IMR-90 (cell line): ENCODE data around the gene ERP29. TPM values are rescaled to one million over a fixed set of nuclear protein-coding genes. Genes with fewer than 3 reads are reported as not detected.

Experiments
- ATAC-seq: fragments of 200-7000 bp; cut with Tn5 transposase; 2 replicates; pipeline ENCODE4 v1.9.1; 2020; ENCODE audit warnings: low read depth, mild to moderate bottlenecking, moderate library complexity
- BruUV-seq: library from RNA; stranded (reverse); fragments of 400-500 nt; replicated peaks from 2 replicates; lab custom pipeline; 2021; lab: Mats Ljungman, UMichigan
- CTCF ChIA-PET: fragments of 300-600 bp; formaldehyde crosslinking; extraction: SDS; loops from one replicate; lab custom pipeline; 2021; ENCODE audit warnings: antibody characterized with exemption; lab: Yijun Ruan, JAX
- POLR2A ChIA-PET: fragments of 300-600 bp; sonication (Branson Sonifier 250); formaldehyde crosslinking; loops from one replicate; lab custom pipeline; 2022; ENCODE audit warnings: antibody characterized with exemption; ENCODE audit not compliant: unreplicated experiment; lab: Charles Lee
- DNase-seq: peaks from one replicate; pipeline ENCODE4 v3.0.0; 2013
- H2AFZ ChIP-seq: replicated peaks from 2 replicates; pipeline ENCODE3; 2013; ENCODE audit warnings: low read length, mild to moderate bottlenecking; ENCODE audit not compliant: poor library complexity
- H2AK5ac ChIP-seq: 2 replicates; pipeline ENCODE4 v1.6.1; 2013; ENCODE audit warnings: low read depth, low read length, inconsistent platforms
- H2AK9ac ChIP-seq: replicated peaks from 2 replicates; pipeline ENCODE3; 2013; ENCODE audit warnings: mild to moderate bottlenecking, low read depth, low read length, moderate library complexity; ENCODE audit not compliant: poor library complexity
- H2BK120ac ChIP-seq: 2 replicates; pipeline ENCODE4 v1.6.1; 2013; ENCODE audit warnings: low read depth, low read length, inconsistent platforms
- H2BK15ac ChIP-seq: 3 replicates; pipeline ENCODE4 v1.6.1; 2013; ENCODE audit warnings: low read depth, low read length, inconsistent platforms
- H2BK20ac ChIP-seq: 2 replicates; pipeline ENCODE4 v1.6.1; 2013; ENCODE audit warnings: low read depth, mild to moderate bottlenecking, inconsistent platforms, low read length, moderate library complexity
- H2BK5ac ChIP-seq: 2 replicates; pipeline ENCODE4 v1.6.1; 2013; ENCODE audit warnings: mild to moderate bottlenecking, low read depth, low read length, inconsistent platforms; ENCODE audit not compliant: poor library complexity, severe bottlenecking
- H3K14ac ChIP-seq: replicated peaks from 2 replicates; pipeline ENCODE4 v1.6.1; 2013; ENCODE audit warnings: low read depth, low read length, inconsistent platforms
- H3K18ac ChIP-seq: 2 replicates; pipeline ENCODE4 v1.6.1; 2013; ENCODE audit warnings: low read depth, low read length, control low read depth
- H3K23ac ChIP-seq: 2 replicates; pipeline ENCODE4 v1.6.1; 2013; ENCODE audit warnings: low read depth, low read length, inconsistent platforms
- H3K27ac ChIP-seq: 2 replicates; pipeline ENCODE4 v1.5.1; 2013; ENCODE audit warnings: mild to moderate bottlenecking, control low read depth, low read length; ENCODE audit not compliant: insufficient read depth
- H3K27me3 ChIP-seq: 2 replicates; pipeline ENCODE4 v1.6.1; 2013; ENCODE audit warnings: low read length; ENCODE audit not compliant: control insufficient read depth, insufficient read depth
- H3K36me3 ChIP-seq: 2 replicates; pipeline ENCODE4 v1.6.1; 2013; ENCODE audit warnings: low read length, mixed read lengths; ENCODE audit not compliant: control insufficient read depth, insufficient read depth
- H3K4ac ChIP-seq: 2 replicates; pipeline ENCODE4 v1.6.1; 2013; ENCODE audit warnings: low read depth, low read length, inconsistent platforms
- H3K4me1 ChIP-seq: 2 replicates; pipeline ENCODE4 v1.6.1; 2013; ENCODE audit warnings: low read length, mixed read lengths; ENCODE audit not compliant: control insufficient read depth, insufficient read depth
- H3K4me2 ChIP-seq: 2 replicates; pipeline ENCODE4 v1.6.1; 2013; ENCODE audit warnings: low read depth, mild to moderate bottlenecking, control low read depth, low read length, moderate library complexity
- H3K4me3 ChIP-seq: 2 replicates; pipeline ENCODE4 v1.5.1; 2013; ENCODE audit warnings: low read depth, mild to moderate bottlenecking, control low read depth, low read length, moderate library complexity; ENCODE audit not compliant: insufficient read depth
- H3K56ac ChIP-seq: 2 replicates; pipeline ENCODE4 v1.6.1; 2013; ENCODE audit warnings: low read length, inconsistent platforms; ENCODE audit not compliant: insufficient read depth; ENCODE audit errors: extremely low read depth
- H3K79me1 ChIP-seq, 2 experiments: 2 replicates each; pipeline ENCODE4 v1.6.1; 2013; ENCODE audit warnings: low read length in 2 of 2, inconsistent platforms in 1 of 2, low read depth in 1 of 2
- H3K9ac ChIP-seq: 2 replicates; pipeline ENCODE4 v1.6.1; 2013; ENCODE audit warnings: low read depth, low read length, control low read depth
- H3K9me1 ChIP-seq: 2 replicates; pipeline ENCODE4 v1.6.1; 2013; ENCODE audit warnings: low read length, inconsistent platforms; ENCODE audit not compliant: insufficient read depth
- H3K9me3 ChIP-seq: 2 replicates; pipeline ENCODE4 v1.6.1; 2013; ENCODE audit warnings: low read length; ENCODE audit not compliant: control insufficient read depth, insufficient read depth
- H4K20me1 ChIP-seq: 2 replicates; pipeline ENCODE4 v1.6.1; 2013; ENCODE audit warnings: low read length, inconsistent platforms; ENCODE audit not compliant: insufficient read depth
- H4K5ac ChIP-seq: 2 replicates; pipeline ENCODE4 v1.6.1; 2013; ENCODE audit warnings: mild to moderate bottlenecking, low read depth, low read length, control low read depth
- H4K8ac ChIP-seq, 2 experiments: 2 replicates each; pipeline ENCODE4 v1.6.1; 2013; ENCODE audit warnings: low read depth in 2 of 2, low read length in 2 of 2, control low read depth in 1 of 2, inconsistent platforms in 1 of 2
- H4K91ac ChIP-seq: 2 replicates; pipeline ENCODE4 v1.6.1; 2013; ENCODE audit warnings: low read depth, low read length, inconsistent platforms; ENCODE audit not compliant: insufficient read depth
- BHLHE40 ChIP-seq: fragments of 150-350 bp; IDR thresholded peaks from 2 replicates; pipeline ENCODE4 v1.6.1; 2016; ENCODE audit warnings: mild to moderate bottlenecking, low read depth, low read length
- CEBPB ChIP-seq: IDR thresholded peaks from 2 replicates; pipeline ENCODE4 v1.6.1; 2012; ENCODE audit warnings: low read depth, low read length, improper control_type of control experiment
- CHD1 ChIP-seq: IDR thresholded peaks from 2 replicates; pipeline ENCODE4 v1.6.1; 2012; ENCODE audit warnings: low read depth, low read length, improper control_type of control experiment
- ELK1 ChIP-seq: fragments of 150-350 bp; IDR thresholded peaks from 2 replicates; pipeline ENCODE4 v1.6.1; 2016; ENCODE audit warnings: low read depth, mild to moderate bottlenecking, low read length, moderate library complexity, borderline replicate concordance
- FOS ChIP-seq: fragments of 150-350 bp; IDR thresholded peaks from 2 replicates; pipeline ENCODE4 v1.6.1; 2016; ENCODE audit warnings: low read depth, low read length
- MAZ ChIP-seq: IDR thresholded peaks from 2 replicates; pipeline ENCODE4 v1.6.1; 2012; ENCODE audit warnings: low read depth, mild to moderate bottlenecking, low read length, improper control_type of control experiment, moderate library complexity, borderline replicate concordance
- MXI1 ChIP-seq: IDR thresholded peaks from 2 replicates; pipeline ENCODE4 v1.6.1; 2012; ENCODE audit warnings: low read depth, mild to moderate bottlenecking, low read length, moderate library complexity, borderline replicate concordance
- NFE2L2 ChIP-seq: fragments of 150-350 bp; IDR thresholded peaks from 2 replicates; pipeline ENCODE4 v1.6.1; 2016; ENCODE audit warnings: low read depth, mild to moderate bottlenecking, low read length
- POLR2A ChIP-seq: IDR thresholded peaks from 2 replicates; pipeline ENCODE4 v1.6.1; 2012; ENCODE audit warnings: mild to moderate bottlenecking, low read depth, low read length
- RAD21 ChIP-seq: IDR thresholded peaks from 2 replicates; pipeline ENCODE4 v1.6.1; 2012; ENCODE audit warnings: low read length, improper control_type of control experiment
- RCOR1 ChIP-seq: IDR thresholded peaks from 2 replicates; pipeline ENCODE4 v1.6.1; 2012; ENCODE audit warnings: mild to moderate bottlenecking, low read length, improper control_type of control experiment; ENCODE audit not compliant: insufficient replicate concordance
- RFX5 ChIP-seq: IDR thresholded peaks from 2 replicates; pipeline ENCODE4 v1.8.0; 2012; ENCODE audit warnings: low read depth, mild to moderate bottlenecking, low read length, moderate library complexity
- SMC3 ChIP-seq: fragments of 150-350 bp; IDR thresholded peaks from 2 replicates; pipeline ENCODE4 v1.6.1; 2016; ENCODE audit warnings: low read depth, mild to moderate bottlenecking, antibody characterized with exemption, low read length, moderate library complexity
- USF2 ChIP-seq: fragments of 150-350 bp; IDR thresholded peaks from 2 replicates; pipeline ENCODE4 v1.6.1; 2017; ENCODE audit warnings: mild to moderate bottlenecking, antibody characterized with exemption, low read length, low read depth
- WGBS, 2 experiments: methylation state at CpG; one replicate each; pipeline versions ENCODE4 v1.1.5 to v1.1.7; 2013; ENCODE audit warnings: missing lambda C conversion rate in 2 of 2; ENCODE audit not compliant: insufficient read length in 1 of 2; ENCODE audit errors: extremely low coverage in 2 of 2; 5-methylcytosine and 5-hydroxymethylcytosine counted together
- dilution Hi-C: fragments of 300-500 bp; cut with HindIII; formaldehyde crosslinking; loops from one replicate; pipeline ENCODE4 v1.14.3; 2018; ENCODE audit warnings: low sequenced_read_pairs; ENCODE audit not compliant: unreplicated experiment
- in situ Hi-C: fragments of 300-500 bp; cut with MboI; formaldehyde crosslinking; loops from 3 replicates; pipeline ENCODE4 v1.14.3; 2019; ENCODE audit warnings: low sequenced_read_pairs, inconsistent platforms, mixed read lengths
- intact Hi-C: fragments of 100-400 bp; cut with micrococcal nuclease; formaldehyde crosslinking; loops from 2 replicates; pipeline ENCODE4 v1.10.0; 2022
- polyA plus RNA-seq, 3 experiments: library from polyadenylated mRNA; depleted of rRNA; stranded (reverse); fragments of >200 nt; gene quantifications; 2 replicates each; pipeline ENCODE4 v1.2.3, GENCODE V29; 2012; ENCODE audit warnings: low replicate concordance in 1 of 3
- total RNA-seq: library from RNA; depleted of rRNA; stranded (reverse); fragments of >200 nt; gene quantifications from 2 replicates; pipeline ENCODE4 v1.2.3, GENCODE V29; 2012
- TF ChIP-seq, protein P1 (sequence below): conservative IDR thresholded peaks from 2 replicates; pipeline ENCODE4 v1.5.1; 2012; ENCODE audit warnings: mild to moderate bottlenecking, low read depth, low read length, improper control_type of control experiment

Gene ERP29
- total and polyA plus RNA-seq, 2 of the 4 experiments (the other 2 are of a cell fraction) = 30.3 to 98.8 TPM

DNA sequence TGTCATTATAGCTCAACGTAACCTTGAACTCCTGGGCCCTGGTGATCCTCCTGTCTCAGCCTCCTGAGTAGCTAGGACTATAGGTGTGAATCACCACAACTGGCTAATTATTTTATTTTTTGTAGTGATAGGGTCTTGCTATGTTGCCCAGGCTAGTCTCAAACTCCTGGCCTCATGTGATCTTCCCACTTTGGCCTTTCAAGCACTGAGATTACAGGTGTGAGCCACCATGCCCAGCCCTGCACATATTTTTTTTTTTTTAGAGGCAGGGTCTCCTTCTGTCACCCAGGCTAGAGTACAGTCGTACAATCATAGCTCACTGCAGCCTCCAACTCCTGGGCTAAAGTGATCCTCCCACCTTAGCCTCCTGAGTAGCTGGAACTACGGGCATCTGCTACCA lies 9.2 kb upstream of the ERP29 start:
- DNase-seq (no peak), ATAC-seq (no peak)
- no peak overlapping the region for H2BK20ac ChIP-seq
- no peak overlapping the region for H3K4me3 ChIP-seq
- no peak overlapping the region; the same call in 1 of the 2 replicates for H2AK5ac ChIP-seq
- H2BK120ac ChIP-seq = no peak overlapping the region
- H3K36me3 ChIP-seq = no peaks in the 10 kb centered on the region
- H3K9me1 ChIP-seq = peaks cover 3% of the 10 kb centered on the region; the same call in 1 of the 2 replicates
- 0 out of 4 replicates have a peak, but pooled peaks cover 0 to 2% of the 10 kb centered on the region in 2 experiments for H3K79me1 ChIP-seq
- no CpG with 5 or more reads among the region's 3 CpGs for WGBS, 2 experiments
- no peak overlapping the region for H2AFZ ChIP-seq
- no peak overlapping the region for H3K4me2 ChIP-seq
- H3K4me1 ChIP-seq = peaks cover 7% of the 10 kb centered on the region
- no peak overlapping the region for H2BK15ac ChIP-seq
- H4K20me1 ChIP-seq = no peaks in the 10 kb centered on the region
- in situ Hi-C loops = no loop called here
- dilution Hi-C loops = no loop called here
- H3K9me3 ChIP-seq = no peaks in the 10 kb centered on the region
- no peak overlapping the region for H3K4ac ChIP-seq
- no peak overlapping the region for H2AK9ac ChIP-seq
- no peak overlapping the region for H4K8ac ChIP-seq
- no peak overlapping the region for H3K23ac ChIP-seq
- H3K27ac ChIP-seq = no peak overlapping the region
- no peak overlapping the region for H4K91ac ChIP-seq
- H3K27me3 ChIP-seq = no peaks in the 10 kb centered on the region
- intact Hi-C loops = no loop called here
- TF ChIP-seq MAZ (no peak), MXI1 (no peak), POLR2A (no peak), FOS (no peak), BHLHE40 (no peak), SMC3 (no peak), RFX5 (no peak), RCOR1 (no peak), CHD1 (no peak), ELK1 (no peak), CEBPB (no peak), NFE2L2 (no peak), RAD21 (no peak), USF2 (no peak)
- TF ChIP-seq, protein P1, sequence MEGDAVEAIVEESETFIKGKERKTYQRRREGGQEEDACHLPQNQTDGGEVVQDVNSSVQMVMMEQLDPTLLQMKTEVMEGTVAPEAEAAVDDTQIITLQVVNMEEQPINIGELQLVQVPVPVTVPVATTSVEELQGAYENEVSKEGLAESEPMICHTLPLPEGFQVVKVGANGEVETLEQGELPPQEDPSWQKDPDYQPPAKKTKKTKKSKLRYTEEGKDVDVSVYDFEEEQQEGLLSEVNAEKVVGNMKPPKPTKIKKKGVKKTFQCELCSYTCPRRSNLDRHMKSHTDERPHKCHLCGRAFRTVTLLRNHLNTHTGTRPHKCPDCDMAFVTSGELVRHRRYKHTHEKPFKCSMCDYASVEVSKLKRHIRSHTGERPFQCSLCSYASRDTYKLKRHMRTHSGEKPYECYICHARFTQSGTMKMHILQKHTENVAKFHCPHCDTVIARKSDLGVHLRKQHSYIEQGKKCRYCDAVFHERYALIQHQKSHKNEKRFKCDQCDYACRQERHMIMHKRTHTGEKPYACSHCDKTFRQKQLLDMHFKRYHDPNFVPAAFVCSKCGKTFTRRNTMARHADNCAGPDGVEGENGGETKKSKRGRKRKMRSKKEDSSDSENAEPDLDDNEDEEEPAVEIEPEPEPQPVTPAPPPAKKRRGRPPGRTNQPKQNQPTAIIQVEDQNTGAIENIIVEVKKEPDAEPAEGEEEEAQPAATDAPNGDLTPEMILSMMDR = no peak
- no peak overlapping the region for H3K14ac ChIP-seq
- CTCF ChIA-PET = interaction anchor here (0.9 kb wide), 1 partner anchor 19 kb away, joined by 3 read pairs; no protein-coding TSS in a partner anchor
- H2BK5ac ChIP-seq = no peak overlapping the region
- H3K18ac ChIP-seq = no peak overlapping the region
- no peak overlapping the region for H4K5ac ChIP-seq
- no TSS peak for BruUV-seq
- POLR2A ChIA-PET = no interaction called here
- no peak overlapping the region for H3K56ac ChIP-seq
- no peak overlapping the region for H3K9ac ChIP-seq
